ENCODE data around the gene TBC1D3B.
A peak's percentile ranks its signal among the peaks of the same experiment; 100 is the strongest.

TBC1D3B gene

GRCh38 chr17:36151891-36152638 is 24.4 kb downstream of the TBC1D3B start:
- Histone ChIP-seq H3K27ac (ENCODE audit: extremely low read depth, low read depth, low read length) (no peak overlapping the region), H3K4me3 (ENCODE audit: low read depth, low read length) (no peak overlapping the region), H3K36me3 (ENCODE audit: control insufficient read depth in 2 of 2, insufficient read depth in 1 of 2, low read length in 2 of 2) (no peaks in the 10 kb centered on the region), H3K4me1 (ENCODE audit: control insufficient read depth, insufficient read depth, low read length) (no peaks in the 10 kb centered on the region), H3K9me3 (ENCODE audit: control insufficient read depth, insufficient read depth, low read depth, low read length) (no peaks in the 10 kb centered on the region)
- ChIA-PET CTCF (interaction anchor here (0.6 to 8.8 kb wide), 10 partner anchors 9 to 331 kb away, joined by 3 to 330 read pairs (median 5); no protein-coding TSS in a partner anchor), POLR2A (no interaction called here)
- TF ChIP-seq IKZF3 (tag by site-specific recombination; IDR thresholded peaks at IDR 0.05) (no peak), KLF1 (tag by site-specific recombination; IDR thresholded peaks at IDR 0.05) (no peak), ZNF341 (tag by site-specific recombination; IDR thresholded peaks at IDR 0.05; ENCODE audit: low read depth) (no peak), ZNF510 (tag by site-specific recombination; IDR thresholded peaks at IDR 0.05; ENCODE audit: insufficient replicate concordance) (no peak), SCRT2 (tag by site-specific recombination; IDR thresholded peaks at IDR 0.05) (peak; percentile 75), ZNF223 (tag by site-specific recombination; IDR thresholded peaks at IDR 0.05) (no peak), KLF10 (tag by site-specific recombination; IDR thresholded peaks at IDR 0.05) (no peak), ZBTB1 (tag by site-specific recombination; IDR thresholded peaks at IDR 0.05) (no peak), KLF17 (tag by site-specific recombination; IDR thresholded peaks at IDR 0.05) (no peak), BCL6B (tag by site-specific recombination; IDR thresholded peaks at IDR 0.05) (no peak), ZSCAN23 (tag by site-specific recombination; IDR thresholded peaks at IDR 0.05) (no peak), ZNF658 (tag by site-specific recombination; IDR thresholded peaks at IDR 0.05) (no peak), ZNF549 (tag by site-specific recombination; IDR thresholded peaks at IDR 0.05) (no peak), ZNF488 (tag by site-specific recombination; IDR thresholded peaks at IDR 0.05) (no peak), SCRT1 (tag by site-specific recombination; IDR thresholded peaks at IDR 0.05; ENCODE audit: borderline replicate concordance) (peak; percentile 48; the same call in 1 of the 2 replicates), AEBP2 (tag by site-specific recombination; IDR thresholded peaks at IDR 0.05; ENCODE audit: borderline replicate concordance) (no peak), ZBTB48 (tag by site-specific recombination; IDR thresholded peaks at IDR 0.05) (no peak)

- POLR2A ChIA-PET, result interaction anchor here (1.8 kb wide), 1 partner anchor 180 kb away, joined by 5 read pairs; no protein-coding TSS in a partner anchor
- TF ChIP-seq TRIM28 (IDR thresholded peaks at IDR 0.05; ENCODE audit: borderline replicate concordance, low read length) (0 out of 2 replicates have a peak, but pooled peaks have one; percentile 11), ZNF223 (tag by site-specific recombination; IDR thresholded peaks at IDR 0.05) (no peak), REST (tag by site-specific recombination; IDR thresholded peaks at IDR 0.05) (peak; percentile 69; the same call in 1 of the 2 replicates), ZSCAN23 (tag by site-specific recombination; IDR thresholded peaks at IDR 0.05) (no peak), ZNF600 (tag by site-specific recombination; IDR thresholded peaks at IDR 0.05) (peak; percentile 93), ZNF776 (tag by site-specific recombination; IDR thresholded peaks at IDR 0.05; ENCODE audit: borderline replicate concordance) (no peak), ELK4 (IDR thresholded peaks at IDR 0.05; ENCODE audit: borderline replicate concordance, low read depth, low read length) (no peak), ZNF341 (tag by site-specific recombination; IDR thresholded peaks at IDR 0.05; ENCODE audit: low read depth) (no peak), ZNF350 (tag by site-specific recombination; IDR thresholded peaks at IDR 0.05) (no peak), ZNF16 (tag by site-specific recombination; IDR thresholded peaks at IDR 0.05; ENCODE audit: low read depth) (no peak)
Observed at GRCh38 chr17:36149296-36149820, 27.1 kb downstream of the TBC1D3B start.

More at GRCh38 chr17:36149296-36149820, 27.1 kb downstream of the TBC1D3B start:
- H3K4me3 ChIP-seq (ENCODE audit: low read depth, low read length), result no peak overlapping the region
- no peaks in the 10 kb centered on the region for H3K4me1 ChIP-seq (ENCODE audit: control insufficient read depth, insufficient read depth, low read length)
- H3K9me3 ChIP-seq (ENCODE audit: control insufficient read depth, insufficient read depth, low read depth, low read length), result no peaks in the 10 kb centered on the region
- no peaks in the 10 kb centered on the region for H3K36me3 ChIP-seq (ENCODE audit: control insufficient read depth in 2 of 2, insufficient read depth in 1 of 2, low read length in 2 of 2)
- CTCF ChIA-PET, result interaction anchor here (0.6 to 10.6 kb wide), 70 partner anchors 7 to 1760 kb away, joined by 3 to 330 read pairs (median 6); partner anchors contain the start of genes CCL14, CCL16, CCL18 and CCL23
- H3K27ac ChIP-seq (ENCODE audit: extremely low read depth, low read depth, low read length), result no peak overlapping the region

Measured in HEK293 (cell line).